K562 (cell line): ENCODE results near the gene MYL12A. TPM values are rescaled to one million over a fixed set of nuclear protein-coding genes. Genes with fewer than 3 reads are reported as not detected.

Source experiments
- CXXC5 ChIP-seq: fragments of 250-450 bp; sonication (Bioruptor Pico); IDR thresholded peaks from 2 replicates; pipeline ENCODE4 v1.8.0; 2022; ENCODE audit warnings: inconsistent platforms, mild to moderate bottlenecking, moderate library complexity
- ESRRA ChIP-seq: fragments of 450-650 bp; IDR thresholded peaks from 2 replicates; pipeline ENCODE4 v1.6.1; 2014; ENCODE audit warnings: low read depth, mild to moderate bottlenecking, moderate library complexity, borderline replicate concordance
- KDM4B ChIP-seq, 2 experiments: fragments of 450-650 bp in 1 of 2; sonication (generic) in 1 of 2; IDR thresholded peaks; 2 replicates each; pipeline ENCODE4 v1.6.1; 2016 to 2017; ENCODE audit warnings: borderline replicate concordance in 2 of 2, antibody characterized with exemption in 1 of 2, low read depth in 1 of 2, mild to moderate bottlenecking in 1 of 2
- SAP30 ChIP-seq: fragments of 200-600 bp; sonication (generic); IDR thresholded peaks from 2 replicates; pipeline ENCODE4 v1.6.1; 2012; ENCODE audit warnings: borderline replicate concordance, low read depth, mild to moderate bottlenecking, moderate library complexity, low read length, control low read depth, inconsistent platforms; ENCODE audit not compliant: insufficient read depth, poor library complexity, severe bottlenecking
- SMC3 ChIP-seq: conservative IDR thresholded peaks from 2 replicates; pipeline ENCODE4 v1.6.1; 2011; ENCODE audit warnings: low read depth, low read length, improper control_type of control experiment; ENCODE audit not compliant: insufficient read depth
- TRIM24 ChIP-seq, 2 experiments: fragments of 450-650 bp; IDR thresholded peaks; 2 replicates each; pipeline ENCODE4 v1.6.1; 2016
- ZNF23 ChIP-seq: fragments of 250-450 bp; sonication (Bioruptor Pico); IDR thresholded peaks from 2 replicates; pipeline ENCODE4 v1.4.0; 2020; ENCODE audit warnings: mild to moderate bottlenecking
- ZNF436 ChIP-seq: fragments of 250-450, 450-650 bp; sonication (Bioruptor Pico); formaldehyde crosslinking; IDR thresholded peaks from 2 replicates; pipeline ENCODE4 v1.7.0; 2020; ENCODE audit warnings: mild to moderate bottlenecking
- ZSCAN29 ChIP-seq: fragments of 450-650 bp; IDR thresholded peaks from 2 replicates; pipeline ENCODE4 v1.6.1; 2017
- polyA plus RNA-seq, 8 experiments: library from polyadenylated mRNA; depleted of rRNA in 4 of 8; stranded (reverse) in 5 of 8; unstranded in 3 of 8; fragments of >200 nt; fragmentation: Nextera tagmentation in 2 of 8; fragmentation: Illumina TruSeq in 1 of 8; extraction: Ambion mirVana in 2 of 8; extraction: Trizol in 1 of 8; gene quantifications; 2 replicates each; pipeline versions ENCODE4 v1.2.1 to v1.2.3, GENCODE V29; 2011 to 2014; ENCODE audit warnings: inconsistent platforms in 1 of 8, missing spikeins in 1 of 8
- total RNA-seq, 7 experiments: library from RNA; depleted of rRNA in 6 of 7; stranded (reverse); fragments of >200 nt in 6 of 7; fragmentation: Illumina TruSeq in 2 of 7; extraction: Trizol in 2 of 7; gene quantifications; 2 replicates each; pipeline versions ENCODE4 v1.2.1 to v1.2.3, GENCODE V29; 2011 to 2021; ENCODE audit warnings: low replicate concordance in 1 of 7
- TF ChIP-seq, protein P1 (sequence below): sonication (generic); formaldehyde crosslinking; IDR thresholded peaks from 2 replicates; pipeline ENCODE4 v1.8.0; 2023; ENCODE audit warnings: mild to moderate bottlenecking, missing genetic modification reagents
- TF ChIP-seq, protein P2 (sequence below), 2 experiments: fragments of 450-650 bp in 1 of 2; sonication (generic) in 1 of 2; formaldehyde crosslinking in 1 of 2; IDR thresholded peaks in 1 of 2; conservative IDR thresholded peaks in 1 of 2; 2 replicates each; pipeline versions ENCODE4 v1.6.1 to v1.8.1; 2016 to 2023; ENCODE audit warnings: mild to moderate bottlenecking in 2 of 2, moderate library complexity in 2 of 2, inconsistent platforms in 1 of 2, missing genetic modification reagents in 1 of 2
- TF ChIP-seq, protein P3 (sequence below), 2 experiments: fragments of 450-650 bp; formaldehyde crosslinking in 1 of 2; IDR thresholded peaks; 2 replicates each; pipeline versions ENCODE4 v1.4.0 to v1.6.1; 2014 to 2020; ENCODE audit warnings: mild to moderate bottlenecking in 2 of 2, borderline replicate concordance in 1 of 2, low read depth in 1 of 2

Gene MYL12A
- total and polyA plus RNA-seq, 9 of the 15 experiments (the other 6 are each of a cell fraction or from before 2014, with no cell fraction given) = 308 to 1,031 (median 559) TPM

DNA sequence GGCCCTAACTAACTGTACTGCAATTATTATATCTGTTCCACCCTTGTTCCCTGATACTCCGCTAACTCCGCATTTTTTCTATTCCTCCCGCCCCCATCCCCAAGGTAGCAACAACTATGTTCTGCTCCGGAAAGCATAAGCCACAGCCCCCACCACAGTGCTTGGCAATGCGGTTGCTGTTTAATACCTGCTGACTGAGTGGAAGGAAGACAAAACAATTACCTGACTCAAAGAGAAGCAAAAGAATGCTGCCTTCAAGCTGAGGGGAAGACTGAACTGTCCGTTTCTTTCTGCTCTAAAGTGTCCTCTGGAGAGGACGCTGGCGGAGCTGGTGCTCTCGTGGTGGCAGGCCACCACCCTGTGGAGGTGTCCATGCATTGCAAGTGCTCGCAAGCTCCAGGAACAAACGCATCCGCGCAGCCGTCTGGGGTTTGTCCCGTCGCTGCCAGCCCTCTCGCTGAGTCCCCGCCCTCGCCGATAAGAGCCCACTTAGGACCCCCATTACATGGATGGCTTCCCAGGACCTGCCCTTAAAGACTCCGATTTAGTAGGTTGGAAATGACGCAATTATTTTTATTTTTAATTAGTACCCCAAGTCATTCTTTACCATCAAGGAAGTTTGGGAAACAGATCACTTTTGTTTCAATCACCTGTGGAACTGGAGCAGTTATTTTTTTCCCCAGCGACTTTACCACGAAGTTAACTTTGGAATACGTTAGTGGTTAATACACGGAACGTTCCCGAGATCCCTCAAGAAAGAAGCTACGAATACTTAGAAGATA is 1.6 kb upstream of the MYL12A start (continued):
- peak; percentile 81 for TF ChIP-seq ESRRA
- peak; percentile 99 for TF ChIP-seq SMC3
- TF ChIP-seq TRIM24 (IDR thresholded peaks at IDR 0.05) = 0 out of 4 replicates have a peak, but pooled peaks of 1 of the 2 experiments have one; percentile 8
- TF ChIP-seq, protein P1, sequence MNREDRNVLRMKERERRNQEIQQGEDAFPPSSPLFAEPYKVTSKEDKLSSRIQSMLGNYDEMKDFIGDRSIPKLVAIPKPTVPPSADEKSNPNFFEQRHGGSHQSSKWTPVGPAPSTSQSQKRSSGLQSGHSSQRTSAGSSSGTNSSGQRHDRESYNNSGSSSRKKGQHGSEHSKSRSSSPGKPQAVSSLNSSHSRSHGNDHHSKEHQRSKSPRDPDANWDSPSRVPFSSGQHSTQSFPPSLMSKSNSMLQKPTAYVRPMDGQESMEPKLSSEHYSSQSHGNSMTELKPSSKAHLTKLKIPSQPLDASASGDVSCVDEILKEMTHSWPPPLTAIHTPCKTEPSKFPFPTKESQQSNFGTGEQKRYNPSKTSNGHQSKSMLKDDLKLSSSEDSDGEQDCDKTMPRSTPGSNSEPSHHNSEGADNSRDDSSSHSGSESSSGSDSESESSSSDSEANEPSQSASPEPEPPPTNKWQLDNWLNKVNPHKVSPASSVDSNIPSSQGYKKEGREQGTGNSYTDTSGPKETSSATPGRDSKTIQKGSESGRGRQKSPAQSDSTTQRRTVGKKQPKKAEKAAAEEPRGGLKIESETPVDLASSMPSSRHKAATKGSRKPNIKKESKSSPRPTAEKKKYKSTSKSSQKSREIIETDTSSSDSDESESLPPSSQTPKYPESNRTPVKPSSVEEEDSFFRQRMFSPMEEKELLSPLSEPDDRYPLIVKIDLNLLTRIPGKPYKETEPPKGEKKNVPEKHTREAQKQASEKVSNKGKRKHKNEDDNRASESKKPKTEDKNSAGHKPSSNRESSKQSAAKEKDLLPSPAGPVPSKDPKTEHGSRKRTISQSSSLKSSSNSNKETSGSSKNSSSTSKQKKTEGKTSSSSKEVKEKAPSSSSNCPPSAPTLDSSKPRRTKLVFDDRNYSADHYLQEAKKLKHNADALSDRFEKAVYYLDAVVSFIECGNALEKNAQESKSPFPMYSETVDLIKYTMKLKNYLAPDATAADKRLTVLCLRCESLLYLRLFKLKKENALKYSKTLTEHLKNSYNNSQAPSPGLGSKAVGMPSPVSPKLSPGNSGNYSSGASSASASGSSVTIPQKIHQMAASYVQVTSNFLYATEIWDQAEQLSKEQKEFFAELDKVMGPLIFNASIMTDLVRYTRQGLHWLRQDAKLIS (CRISPR knock-in tag) = peak; percentile 57; the same call in 1 of the 2 replicates
- peak; percentile 91 for TF ChIP-seq ZSCAN29
- TF ChIP-seq KDM4B (IDR thresholded peaks at IDR 0.05; ENCODE audit: borderline replicate concordance in 2 of 2, low read depth in 1 of 2) = 0 out of 4 replicates have a peak, but pooled peaks of 1 of the 2 experiments have one; percentile 33
- TF ChIP-seq ZNF23 (CRISPR knock-in tag) = no peak
- TF ChIP-seq, protein P2, sequence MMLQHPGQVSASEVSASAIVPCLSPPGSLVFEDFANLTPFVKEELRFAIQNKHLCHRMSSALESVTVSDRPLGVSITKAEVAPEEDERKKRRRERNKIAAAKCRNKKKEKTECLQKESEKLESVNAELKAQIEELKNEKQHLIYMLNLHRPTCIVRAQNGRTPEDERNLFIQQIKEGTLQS (IDR thresholded peaks at IDR 0.05) = no peak
- TF ChIP-seq, protein P2 (CRISPR knock-in tag; conservative IDR thresholded peaks at IDR 0.05) = peak; percentile 28; the same call in 1 of the 2 replicates
- TF ChIP-seq, protein P3, sequence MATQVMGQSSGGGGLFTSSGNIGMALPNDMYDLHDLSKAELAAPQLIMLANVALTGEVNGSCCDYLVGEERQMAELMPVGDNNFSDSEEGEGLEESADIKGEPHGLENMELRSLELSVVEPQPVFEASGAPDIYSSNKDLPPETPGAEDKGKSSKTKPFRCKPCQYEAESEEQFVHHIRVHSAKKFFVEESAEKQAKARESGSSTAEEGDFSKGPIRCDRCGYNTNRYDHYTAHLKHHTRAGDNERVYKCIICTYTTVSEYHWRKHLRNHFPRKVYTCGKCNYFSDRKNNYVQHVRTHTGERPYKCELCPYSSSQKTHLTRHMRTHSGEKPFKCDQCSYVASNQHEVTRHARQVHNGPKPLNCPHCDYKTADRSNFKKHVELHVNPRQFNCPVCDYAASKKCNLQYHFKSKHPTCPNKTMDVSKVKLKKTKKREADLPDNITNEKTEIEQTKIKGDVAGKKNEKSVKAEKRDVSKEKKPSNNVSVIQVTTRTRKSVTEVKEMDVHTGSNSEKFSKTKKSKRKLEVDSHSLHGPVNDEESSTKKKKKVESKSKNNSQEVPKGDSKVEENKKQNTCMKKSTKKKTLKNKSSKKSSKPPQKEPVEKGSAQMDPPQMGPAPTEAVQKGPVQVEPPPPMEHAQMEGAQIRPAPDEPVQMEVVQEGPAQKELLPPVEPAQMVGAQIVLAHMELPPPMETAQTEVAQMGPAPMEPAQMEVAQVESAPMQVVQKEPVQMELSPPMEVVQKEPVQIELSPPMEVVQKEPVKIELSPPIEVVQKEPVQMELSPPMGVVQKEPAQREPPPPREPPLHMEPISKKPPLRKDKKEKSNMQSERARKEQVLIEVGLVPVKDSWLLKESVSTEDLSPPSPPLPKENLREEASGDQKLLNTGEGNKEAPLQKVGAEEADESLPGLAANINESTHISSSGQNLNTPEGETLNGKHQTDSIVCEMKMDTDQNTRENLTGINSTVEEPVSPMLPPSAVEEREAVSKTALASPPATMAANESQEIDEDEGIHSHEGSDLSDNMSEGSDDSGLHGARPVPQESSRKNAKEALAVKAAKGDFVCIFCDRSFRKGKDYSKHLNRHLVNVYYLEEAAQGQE (IDR thresholded peaks at IDR 0.05; ENCODE audit: borderline replicate concordance) = peak; percentile 93
- TF ChIP-seq, protein P3 (CRISPR knock-in tag; IDR thresholded peaks at IDR 0.05; ENCODE audit: low read depth) = peak; percentile 65; the same call in 1 of the 2 replicates
- peak; percentile 54 for TF ChIP-seq CXXC5
- TF ChIP-seq SAP30 = no peak
- 0 out of 2 replicates have a peak, but pooled peaks have one; percentile 5 for TF ChIP-seq ZNF436
